HG03025 (cell line): ENCODE measurements around the gene LIM2.
A peak's percentile ranks its signal among the peaks of the same experiment; 100 is the strongest.

Experiments used
- ATAC-seq: cut with Tn5 transposase; IDR thresholded peaks from one replicate; pipeline ENCODE4 v1.9.1; 2021; ENCODE audit warnings: mild to moderate bottlenecking, moderate library complexity; ENCODE audit not compliant: unreplicated experiment, low FRiP score

Gene LIM2

DNA sequence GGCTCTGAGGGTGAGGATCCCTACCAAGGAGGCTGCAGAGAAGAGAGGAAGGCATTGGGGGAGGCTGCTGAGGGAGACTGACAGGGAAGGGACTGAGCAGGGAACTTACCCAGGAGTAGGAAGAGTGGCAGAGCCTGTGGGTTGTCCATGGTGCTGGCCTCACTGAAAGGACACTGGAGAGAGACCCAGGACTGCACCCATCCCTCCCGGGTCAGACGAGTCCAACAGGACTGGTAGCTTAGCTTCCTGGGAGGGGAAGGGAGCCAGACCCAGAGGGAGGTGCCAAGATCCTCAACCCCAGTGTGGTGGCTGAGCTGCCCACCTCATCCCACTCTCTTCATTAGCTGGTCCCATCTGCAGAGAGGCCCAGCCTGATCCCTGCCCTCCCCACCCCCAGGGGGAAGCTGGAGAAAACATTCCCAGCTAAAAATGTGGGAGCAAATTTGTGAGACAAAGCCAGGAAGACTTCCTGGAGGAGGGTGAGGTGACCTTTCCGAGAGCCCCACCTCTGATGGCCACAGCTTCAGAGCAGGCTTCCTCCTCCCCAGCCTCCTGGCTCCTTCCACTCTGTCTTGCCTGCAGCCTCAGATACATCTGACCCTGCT lies 45.7 kb downstream of the LIM2 start, which contains the start of gene VSIG10L:
Gene VSIG10L, minus strand, starts transcription at position 164 of the 605 bp plus-strand sequence. Its CDS starts 15 bp downstream, at position 149.
- ATAC-seq, result no peak

DNA sequence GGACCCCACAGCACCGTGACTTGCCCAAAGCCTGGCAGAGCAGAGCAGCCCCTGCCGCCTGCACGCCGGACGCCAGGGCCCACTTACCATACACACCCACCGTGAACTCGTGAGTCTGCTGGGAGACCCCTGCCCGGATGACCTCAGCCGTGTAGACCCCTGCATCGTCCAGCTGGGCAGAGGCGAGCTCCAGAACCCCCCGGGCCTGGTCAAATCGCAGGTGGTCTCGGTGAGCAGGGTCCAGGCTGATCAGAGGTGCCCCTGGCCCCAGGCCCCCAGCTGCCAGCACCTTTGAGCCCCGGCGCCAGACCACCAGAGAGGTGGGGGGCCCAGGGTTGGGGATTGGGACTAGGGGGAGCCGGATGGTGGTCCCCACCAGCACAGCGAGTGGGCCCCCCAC lies 46.7 kb downstream of the LIM2 start:
- ATAC-seq, result no peak

DNA sequence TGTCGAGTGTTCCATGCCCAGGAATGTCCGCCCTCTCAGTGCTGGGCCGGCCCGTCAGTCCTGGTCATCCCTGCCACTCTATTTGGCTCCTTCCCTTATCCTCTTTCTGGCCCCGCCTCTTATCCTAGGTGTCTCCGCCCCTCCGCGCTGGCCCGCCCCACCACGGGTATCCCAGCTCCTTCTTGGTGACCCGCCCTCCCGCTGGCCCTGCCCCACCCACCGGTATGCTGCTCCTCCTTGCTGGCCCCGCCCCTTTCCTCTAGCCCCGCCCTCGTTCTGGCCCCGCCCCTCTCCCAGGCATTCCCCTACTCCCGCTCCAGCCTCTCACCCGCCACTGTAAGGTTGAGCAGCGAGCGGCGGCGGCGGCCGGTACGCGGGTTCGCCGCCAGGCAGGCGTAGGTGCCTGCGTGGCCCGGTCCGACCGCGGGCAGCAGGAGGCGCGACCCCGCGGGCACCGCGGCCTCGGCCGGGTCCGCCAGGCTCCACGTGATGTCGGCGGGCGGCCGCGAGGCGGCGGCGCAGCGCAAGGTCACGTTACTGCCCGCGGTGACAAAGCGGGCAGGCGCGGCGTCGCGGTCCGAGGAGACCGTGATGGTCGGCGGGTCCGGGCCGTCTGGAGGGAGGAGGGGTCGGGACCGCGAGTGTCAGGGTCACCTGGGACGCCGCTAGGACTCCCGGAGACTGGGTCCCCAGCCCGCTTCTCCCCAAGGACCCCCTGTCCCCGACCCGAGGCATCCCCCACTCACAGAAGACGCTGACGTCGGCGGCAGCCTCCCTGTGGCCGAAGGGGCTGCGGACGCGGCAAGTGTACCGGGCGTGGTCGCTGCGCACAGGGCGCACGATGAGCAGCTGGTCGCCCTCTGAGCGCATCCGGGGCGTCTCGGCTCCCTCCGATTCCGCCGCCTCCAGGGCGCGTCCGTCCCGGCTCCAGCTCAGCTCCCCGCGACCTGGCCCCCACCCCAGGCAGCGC lies 47.8 kb downstream of the LIM2 start:
- peak; percentile 56 for ATAC-seq

DNA sequence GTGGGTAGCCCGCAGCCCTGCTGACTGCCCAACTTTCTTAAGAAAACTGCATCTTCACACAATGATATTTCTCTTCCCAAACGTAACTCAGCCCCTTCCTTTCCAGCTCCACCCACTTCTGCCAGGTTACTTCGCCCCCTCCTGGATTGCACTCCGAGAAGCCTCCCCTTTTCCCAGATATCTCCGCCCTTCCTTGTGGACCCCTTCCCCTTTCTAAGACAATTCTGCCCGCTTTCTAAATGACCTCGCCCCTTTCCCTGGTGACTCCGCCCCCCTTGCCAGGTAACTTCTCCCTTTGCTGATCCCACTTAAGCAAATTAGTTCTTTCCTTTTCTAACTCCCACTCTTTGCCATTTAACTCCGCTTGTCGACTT lies 48.5 kb downstream of the LIM2 start:
- ATAC-seq, result peak; percentile 5

DNA sequence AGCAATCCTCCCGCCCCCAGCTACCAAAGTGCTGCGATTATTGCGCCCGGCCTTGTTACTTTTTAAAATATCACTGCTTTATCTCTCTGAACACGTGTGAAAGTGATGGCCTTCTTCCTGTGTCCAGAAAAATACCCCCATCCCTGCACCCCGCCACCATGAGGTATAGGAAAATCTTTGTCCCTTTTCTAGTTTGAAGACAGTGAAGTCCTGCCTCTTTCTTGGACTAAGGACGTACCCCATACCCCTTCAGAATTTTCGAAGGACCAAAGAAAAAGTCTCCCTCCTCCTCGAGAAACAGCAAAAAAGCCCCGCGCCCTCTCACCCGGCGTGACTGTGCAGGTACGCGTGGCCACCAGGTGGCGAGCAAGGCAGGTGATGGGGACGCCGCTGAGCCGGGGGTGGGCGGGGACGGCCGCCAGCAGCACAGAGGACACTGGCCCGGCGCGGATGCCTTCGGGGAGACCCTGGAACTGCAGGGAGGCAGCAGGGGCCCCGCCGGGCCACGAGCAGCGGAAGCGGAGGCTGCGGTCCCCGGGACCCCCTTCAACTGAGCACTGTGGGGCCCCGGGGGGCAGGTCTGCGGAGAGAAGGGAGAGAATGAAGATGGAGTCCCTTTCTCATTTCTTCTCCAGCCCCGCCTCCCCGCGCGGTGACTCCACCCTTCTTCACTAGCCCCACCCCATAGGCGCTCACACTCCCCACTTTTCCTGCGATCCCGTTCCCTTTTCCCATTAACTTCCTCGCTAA lies 49.0 kb downstream of the LIM2 start:
- ATAC-seq, result peak; percentile 44

DNA sequence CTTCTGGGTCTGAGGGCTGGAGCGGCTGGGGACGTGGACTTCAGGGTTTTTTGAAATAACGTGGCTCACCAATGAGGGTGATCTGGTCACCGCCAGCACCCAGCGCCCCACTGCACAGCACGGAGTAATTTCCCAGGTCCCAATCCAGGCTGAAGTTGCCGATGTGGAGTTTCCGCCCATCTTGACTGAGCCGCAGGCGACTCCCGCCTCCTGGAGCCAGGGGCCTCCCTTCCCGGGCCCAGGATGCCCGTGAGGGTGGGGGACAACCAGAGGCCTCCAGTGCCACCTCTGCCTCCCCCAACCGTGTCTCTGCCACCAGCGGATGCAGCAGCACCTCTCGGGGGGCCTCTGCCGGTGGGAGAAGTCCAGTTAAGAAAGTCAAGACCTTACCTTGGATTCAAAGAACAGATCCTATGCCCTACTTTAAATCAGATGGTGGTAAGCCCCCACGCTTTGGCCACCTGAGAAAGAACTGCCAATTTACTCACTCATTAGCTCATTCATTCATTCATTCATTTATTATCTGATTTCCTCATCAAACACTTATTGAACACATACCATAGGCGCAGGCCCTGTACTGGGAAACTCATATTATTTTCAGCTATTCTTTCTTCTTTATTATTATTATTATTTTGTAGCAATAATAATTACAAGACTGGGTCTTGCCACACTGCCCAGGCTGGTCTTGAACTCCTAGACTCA lies 49.8 kb downstream of the LIM2 start:
- no peak for ATAC-seq

DNA sequence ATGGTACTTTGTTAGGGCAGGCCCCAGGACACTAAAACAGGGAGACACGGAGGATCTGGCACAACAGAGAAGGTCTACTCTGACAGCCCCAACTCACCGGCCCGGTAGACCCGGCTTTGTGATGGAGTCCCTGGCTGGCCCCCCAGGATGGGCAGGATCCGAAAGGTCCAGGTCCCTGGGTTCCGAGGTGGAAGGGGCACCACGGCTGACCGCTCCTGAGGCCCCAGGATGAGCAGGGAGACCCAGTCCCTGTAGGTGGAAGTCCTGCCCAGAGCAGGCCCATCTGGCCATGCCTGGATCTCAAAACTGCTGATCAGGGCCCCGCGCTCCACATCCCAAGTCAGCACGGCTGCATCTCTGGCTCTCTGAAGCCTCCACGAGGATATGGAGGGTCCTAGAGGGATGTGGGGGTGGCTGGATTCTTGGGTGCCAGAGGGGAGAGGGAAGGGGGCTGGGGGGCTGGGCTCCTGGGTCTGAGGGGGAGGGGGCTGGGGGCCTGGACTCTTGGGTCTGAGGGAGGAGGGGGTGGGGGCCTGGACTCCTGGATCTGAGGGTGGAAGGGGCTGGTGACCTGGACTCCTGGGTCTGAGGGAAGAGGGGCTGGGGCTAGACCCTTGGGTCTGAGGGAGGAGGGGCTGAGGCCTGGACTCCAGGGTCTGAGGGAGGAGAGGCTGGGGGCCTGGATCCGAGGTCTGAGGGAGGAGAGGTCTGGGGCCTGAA lies 50.5 kb downstream of the LIM2 start:
- no peak for ATAC-seq

DNA sequence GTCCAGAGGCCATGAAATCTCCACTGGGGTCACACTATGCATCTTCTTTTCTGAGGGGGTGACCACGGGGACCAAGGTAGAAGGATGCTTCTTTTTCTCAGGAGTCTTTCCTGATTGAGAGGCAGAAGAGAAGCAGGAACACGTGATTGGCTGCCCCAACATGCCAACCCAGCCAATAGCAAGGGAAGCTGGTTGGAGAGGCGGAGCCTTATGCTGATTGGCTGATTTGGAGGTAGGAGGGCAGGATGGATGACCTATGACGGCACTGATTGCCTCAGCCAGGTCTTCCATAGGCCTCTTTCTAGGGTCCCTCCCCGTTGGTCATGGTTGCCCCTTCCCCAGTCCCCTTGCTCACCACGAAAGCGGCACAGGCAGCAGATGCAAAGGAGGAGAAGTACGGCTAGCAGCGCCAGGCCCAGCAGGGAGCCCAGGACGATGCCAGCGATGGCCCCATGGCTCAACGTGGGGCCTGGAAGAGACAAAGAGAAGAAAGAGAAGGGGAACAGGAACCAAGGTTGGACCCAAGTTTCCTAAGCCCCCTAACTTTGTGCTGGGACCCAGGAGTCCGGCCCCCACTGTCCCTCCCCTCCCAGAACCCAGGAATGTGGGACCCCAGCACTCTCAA lies 53.8 kb downstream of the LIM2 start:
- no peak for ATAC-seq

DNA sequence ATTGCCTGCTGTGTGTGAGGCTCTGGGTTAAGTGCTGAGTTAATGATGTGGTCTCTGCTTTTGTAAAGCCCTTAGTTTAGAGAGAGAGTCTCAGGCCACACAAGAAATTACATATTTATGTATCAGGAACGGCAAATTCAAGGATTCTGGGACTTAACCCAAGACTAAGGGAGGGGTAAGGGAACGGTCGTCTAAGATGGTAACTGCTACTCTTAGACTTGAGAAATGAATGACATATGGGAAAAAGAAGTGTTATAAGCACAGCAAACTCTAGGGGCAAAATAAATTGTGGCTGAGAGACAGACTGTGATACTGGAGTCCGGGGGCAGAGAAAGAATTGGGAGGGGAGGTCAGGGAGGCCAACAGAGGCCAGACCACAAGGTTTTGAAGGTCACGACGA lies 56.1 kb downstream of the LIM2 start:
- ATAC-seq, result no peak

DNA sequence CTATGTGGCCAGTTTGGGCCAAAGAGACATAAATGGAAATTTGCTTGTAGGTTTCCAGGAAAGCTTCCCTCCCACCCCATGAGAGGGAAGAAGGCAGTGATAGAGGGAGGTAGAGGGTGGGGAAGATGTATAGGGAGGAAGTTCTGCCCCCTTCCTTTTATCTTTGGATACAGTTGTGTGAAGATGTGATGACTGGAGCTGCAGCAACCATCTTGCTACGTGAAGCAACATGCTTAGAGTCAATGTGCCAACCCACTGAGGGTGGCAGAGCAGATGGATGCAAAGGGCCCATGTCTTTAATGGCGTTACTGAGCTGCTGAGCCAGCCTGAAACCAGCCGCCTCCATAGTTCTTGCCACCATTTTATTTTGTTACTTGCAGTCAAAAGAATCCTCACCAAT lies 56.6 kb downstream of the LIM2 start:
- ATAC-seq, result no peak

DNA sequence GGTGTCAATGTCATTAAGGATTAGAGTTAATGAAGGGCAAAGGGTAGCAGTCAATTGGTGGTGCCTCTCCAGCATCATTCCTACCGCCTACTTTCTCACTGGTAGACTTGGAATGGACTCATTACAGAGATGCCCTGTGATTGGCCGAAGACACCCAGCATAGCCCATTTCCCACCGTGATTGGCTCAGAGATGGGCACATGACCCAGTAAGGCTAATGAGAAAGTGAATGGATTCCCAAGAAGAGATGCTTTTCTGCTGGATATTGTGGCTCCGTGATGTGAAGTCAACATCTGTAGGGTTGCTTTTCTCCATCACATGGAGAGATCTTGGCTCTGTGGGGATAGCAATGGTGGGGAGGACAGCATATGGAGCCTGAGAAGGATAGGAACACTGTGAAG lies 57.4 kb downstream of the LIM2 start:
- no peak for ATAC-seq
